Stimulated activated CD4-positive, alpha-beta T cell treated with anti-CD3 and anti-CD28 coated beads, Interleukin-1b, Interleukin-23, amount 100 ng/mL, for 48 hours (primary cell): ENCODE data around the gene CSNK1A1.
A peak's percentile ranks its signal among the peaks of the same experiment; 100 is the strongest.
"Not testable (repeated sequence)": the region's sequence is repeated elsewhere in the genome, so short reads cannot be mapped to it uniquely, and the experiment has no call there.

ENCODE experiments used
- DNase-seq: peaks from one replicate; pipeline ENCODE4 v3.0.0-alpha.2; 2020

Gene CSNK1A1

GRCh38 chr5:149551227-149552037 lies at the start of gene CSNK1A1:
TSS of gene CSNK1A1 (minus strand) at chr5:149551439. CDS start at chr5:149550964, 475 bp downstream.
- DNase-seq, result peak; percentile 99

- no peak for DNase-seq
These were observed 49.7 kb upstream of the CSNK1A1 start for GRCh38 chr5:149600932-149601331.

- no peak for DNase-seq
These were observed 48.1 kb upstream of the CSNK1A1 start for GRCh38 chr5:149599375-149599774.

- no peak for DNase-seq
These were observed 47.7 kb upstream of the CSNK1A1 start for GRCh38 chr5:149598966-149599365.

GRCh38 chr5:149598234-149598633 lies 47.0 kb upstream of the CSNK1A1 start:
- not testable (repeated sequence) for DNase-seq

- no peak for DNase-seq
These were observed 46.4 kb upstream of the CSNK1A1 start for GRCh38 chr5:149597618-149598017.

- no peak for DNase-seq
These were observed 45.5 kb upstream of the CSNK1A1 start for GRCh38 chr5:149596712-149597111.

- DNase-seq, result not testable (repeated sequence)
These were observed 43.9 kb upstream of the CSNK1A1 start for GRCh38 chr5:149595105-149595504.

GRCh38 chr5:149594206-149594895 lies 43.1 kb upstream of the CSNK1A1 start:
- DNase-seq, result no peak

- DNase-seq, result no peak
These were observed 42.1 kb upstream of the CSNK1A1 start for GRCh38 chr5:149593370-149593769.

- DNase-seq, result no peak
These were observed 37.7 kb upstream of the CSNK1A1 start for GRCh38 chr5:149588936-149589335.

GRCh38 chr5:149586708-149587318 lies 35.6 kb upstream of the CSNK1A1 start:
- no peak for DNase-seq

GRCh38 chr5:149585910-149586309 lies 34.7 kb upstream of the CSNK1A1 start:
- DNase-seq, result no peak

- no peak for DNase-seq
These were observed 32.9 kb upstream of the CSNK1A1 start for GRCh38 chr5:149584121-149584520.

- DNase-seq, result no peak
These were observed 32.2 kb upstream of the CSNK1A1 start for GRCh38 chr5:149583394-149583793.

GRCh38 chr5:149581931-149582768 lies 30.9 kb upstream of the CSNK1A1 start:
- no peak for DNase-seq

GRCh38 chr5:149581192-149581861 lies 30.1 kb upstream of the CSNK1A1 start, which contains the start of gene ARHGEF37:
TSS of gene ARHGEF37 (plus strand) at chr5:149581498. CDS start at chr5:149597770, 16,272 bp downstream.
- DNase-seq, result peak; percentile 48

GRCh38 chr5:149580808-149581191 lies 29.6 kb upstream of the CSNK1A1 start:
- no peak for DNase-seq

GRCh38 chr5:149578896-149579295 lies 27.7 kb upstream of the CSNK1A1 start:
- DNase-seq, result no peak

GRCh38 chr5:149576021-149576420 lies 24.8 kb upstream of the CSNK1A1 start:
- peak; percentile 4 for DNase-seq

GRCh38 chr5:149575131-149575530 lies 23.9 kb upstream of the CSNK1A1 start:
- no peak for DNase-seq

GRCh38 chr5:149572576-149573231 lies 21.5 kb upstream of the CSNK1A1 start:
- no peak for DNase-seq
